Vagina (tissue), 2 donors: ENCODE data around the gene ATAD5. TPM values are rescaled to one million over a fixed set of nuclear protein-coding genes. Genes with fewer than 3 reads are reported as not detected.
A peak's percentile ranks its signal among the peaks of the same experiment; 100 is the strongest.
"Not testable (repeated sequence)": the region's sequence is repeated elsewhere in the genome, so short reads cannot be mapped to it uniquely, and the experiment has no call there.

Experiments
- DNase-seq, 2 donors: peaks; one replicate each; pipeline ENCODE4 v3.0.0-alpha.2; 2017; ENCODE audit errors: extremely low spot score in 2 of 2
- H3K27ac ChIP-seq: fragments of 200-600 bp; sonication (generic); one replicate; pipeline ENCODE4 v1.5.1; 2019
- H3K27me3 ChIP-seq: fragments of 200-600 bp; sonication (generic); one replicate; pipeline ENCODE4 v1.5.1; 2019
- H3K36me3 ChIP-seq, 2 donors: fragments of 200-600 bp; sonication (generic); one replicate each; pipeline ENCODE4 v1.5.1; 2017 to 2019
- H3K4me1 ChIP-seq: fragments of 200-600 bp; sonication (generic); one replicate; pipeline ENCODE4 v1.5.1; 2019
- H3K4me3 ChIP-seq, 2 donors: fragments of 200-600 bp; sonication (generic); 1 replicate in 1 of 2; 2 replicates in 1 of 2; pipeline ENCODE4 v1.5.1; 2016 to 2019
- H3K9me3 ChIP-seq: fragments of 200-600 bp; sonication (generic); one replicate; pipeline ENCODE4 v1.5.1; 2019
- POLR2A ChIP-seq, 2 donors: fragments of 450-650 bp; IDR thresholded peaks; one replicate each; pipeline ENCODE4 v1.6.1; 2017; ENCODE audit warnings: antibody characterized with exemption in 2 of 2, mild to moderate bottlenecking in 2 of 2, moderate library complexity in 2 of 2
- POLR2AphosphoS5 ChIP-seq, 2 donors: sonication (generic); formaldehyde crosslinking; IDR thresholded peaks; one replicate each; pipeline ENCODE4 v1.9.0; 2017; ENCODE audit warnings: antibody characterized with exemption in 2 of 2, mild to moderate bottlenecking in 2 of 2, low read depth in 1 of 2; ENCODE audit not compliant: insufficient read depth in 1 of 2
- intact Hi-C: fragments of 100-400 bp; cut with DNase I; formaldehyde crosslinking; loops from one replicate; pipeline ENCODE4 v1.15.1; 2023
- total RNA-seq: library from RNA; depleted of rRNA; stranded (reverse); fragments of >200 nt; gene quantifications from one replicate; pipeline ENCODE4 v1.2.3, GENCODE V29; 2016
- TF ChIP-seq, protein P1 (sequence below), 3 experiments: fragments of 450-650 bp in 2 of 3; fragments of 200-600 bp in 1 of 3; sonication (generic) in 1 of 3; IDR thresholded peaks; one replicate each; pipeline ENCODE4 v1.5.1; 2017 to 2019; ENCODE audit warnings: antibody characterized with exemption in 3 of 3, mild to moderate bottlenecking in 2 of 3, moderate library complexity in 2 of 3

Gene ATAD5
- total RNA-seq, 1 donor from 2014 or later: 2.7 TPM

DNA sequence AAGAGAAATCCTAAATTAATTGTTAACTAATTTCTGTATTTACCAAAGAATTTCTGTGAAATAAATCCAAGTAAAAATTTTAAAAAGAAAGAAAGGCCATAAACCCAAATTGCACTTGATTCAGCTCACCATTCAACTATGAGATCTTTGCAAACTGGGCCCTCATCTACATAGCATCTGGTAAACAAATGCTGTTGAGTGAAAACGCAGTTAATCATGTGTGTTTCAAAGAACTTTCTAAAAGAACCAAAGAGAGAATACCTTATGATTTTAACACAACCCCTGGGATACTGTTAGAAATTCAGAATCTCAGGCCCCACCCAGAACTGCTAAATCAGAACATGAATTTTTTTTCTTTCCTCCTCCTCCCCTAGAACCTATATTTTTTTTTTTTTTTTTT lies 23.9 kb upstream of the ATAD5 start:
- TF ChIP-seq POLR2A (IDR thresholded peaks at IDR 0.05) (no peak), POLR2AphosphoS5 (IDR thresholded peaks at IDR 0.05; ENCODE audit: insufficient read depth in 1 of 2, low read depth in 1 of 2) (no peak)
- TF ChIP-seq, protein P1, sequence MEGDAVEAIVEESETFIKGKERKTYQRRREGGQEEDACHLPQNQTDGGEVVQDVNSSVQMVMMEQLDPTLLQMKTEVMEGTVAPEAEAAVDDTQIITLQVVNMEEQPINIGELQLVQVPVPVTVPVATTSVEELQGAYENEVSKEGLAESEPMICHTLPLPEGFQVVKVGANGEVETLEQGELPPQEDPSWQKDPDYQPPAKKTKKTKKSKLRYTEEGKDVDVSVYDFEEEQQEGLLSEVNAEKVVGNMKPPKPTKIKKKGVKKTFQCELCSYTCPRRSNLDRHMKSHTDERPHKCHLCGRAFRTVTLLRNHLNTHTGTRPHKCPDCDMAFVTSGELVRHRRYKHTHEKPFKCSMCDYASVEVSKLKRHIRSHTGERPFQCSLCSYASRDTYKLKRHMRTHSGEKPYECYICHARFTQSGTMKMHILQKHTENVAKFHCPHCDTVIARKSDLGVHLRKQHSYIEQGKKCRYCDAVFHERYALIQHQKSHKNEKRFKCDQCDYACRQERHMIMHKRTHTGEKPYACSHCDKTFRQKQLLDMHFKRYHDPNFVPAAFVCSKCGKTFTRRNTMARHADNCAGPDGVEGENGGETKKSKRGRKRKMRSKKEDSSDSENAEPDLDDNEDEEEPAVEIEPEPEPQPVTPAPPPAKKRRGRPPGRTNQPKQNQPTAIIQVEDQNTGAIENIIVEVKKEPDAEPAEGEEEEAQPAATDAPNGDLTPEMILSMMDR (IDR thresholded peaks at IDR 0.05): no peak
- Histone ChIP-seq H3K4me3 (no peak overlapping the region), H3K27ac (no peak overlapping the region), H3K27me3 (no peaks in the 10 kb centered on the region), H3K36me3 (peaks cover 0 to 12% of the 10 kb centered on the region in 2 donors), H3K4me1 (no peaks in the 10 kb centered on the region), H3K9me3 (no peaks in the 10 kb centered on the region)
- intact Hi-C loops: no loop called here
- no peak for DNase-seq

DNA sequence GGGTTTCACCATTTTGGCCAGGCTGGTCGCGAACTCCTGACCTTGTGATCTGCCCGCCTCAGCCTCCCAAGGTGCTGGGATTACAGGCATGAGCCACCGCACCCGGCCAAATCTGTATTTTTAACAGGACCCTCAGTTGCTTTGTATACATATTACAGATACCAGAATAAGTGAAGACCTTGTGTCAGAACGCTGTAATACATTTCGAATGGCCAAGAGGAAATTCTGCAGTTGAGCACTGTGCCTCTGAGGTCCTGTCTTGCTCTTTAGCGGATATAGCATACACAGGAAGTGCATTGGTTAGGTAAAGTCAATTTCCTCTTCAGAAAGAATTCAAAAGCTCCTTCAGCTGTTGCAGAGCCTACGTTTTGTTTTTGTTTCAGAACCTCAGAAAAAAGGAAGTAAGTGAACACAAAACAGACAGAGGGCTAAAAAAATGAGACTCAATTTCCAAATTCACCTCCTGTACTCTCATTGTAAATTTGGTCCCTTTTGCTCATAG lies 22.9 kb upstream of the ATAD5 start:
- Histone ChIP-seq H3K27me3 (no peaks in the 10 kb centered on the region), H3K27ac (no peak overlapping the region)
- intact Hi-C loops: no loop called here

DNA sequence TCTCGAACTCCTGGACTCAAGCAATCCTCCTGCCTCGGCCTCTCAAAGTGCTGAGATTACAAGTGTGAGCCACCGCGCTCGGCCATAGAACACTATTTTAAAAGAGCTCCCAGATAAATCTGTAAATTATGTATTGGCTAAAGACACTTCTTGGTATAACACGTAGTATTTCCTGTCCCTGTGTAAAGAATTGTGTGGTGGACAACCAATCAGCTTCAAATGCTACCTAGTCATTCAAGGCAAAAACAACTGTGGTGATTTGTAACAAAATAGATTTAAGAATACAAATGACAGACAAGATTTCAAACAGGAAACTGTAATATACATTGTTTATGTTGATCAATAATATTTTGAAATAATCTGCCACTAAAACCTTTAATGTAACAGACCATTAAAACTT lies 21.9 kb upstream of the ATAD5 start:
- intact Hi-C loops: no loop called here

More for the DNA sequence above, 22.9 kb upstream of the ATAD5 start:
- TF ChIP-seq, protein P1 (IDR thresholded peaks at IDR 0.05): no peak
- no peak for TF ChIP-seq POLR2AphosphoS5 (IDR thresholded peaks at IDR 0.05; ENCODE audit: insufficient read depth in 1 of 2, low read depth in 1 of 2)
- no peak for TF ChIP-seq POLR2A (IDR thresholded peaks at IDR 0.05)
- Histone ChIP-seq H3K4me3 (no peak overlapping the region), H3K36me3 (peaks cover 0 to 3% of the 10 kb centered on the region in 2 donors), H3K4me1 (no peaks in the 10 kb centered on the region), H3K9me3 (no peaks in the 10 kb centered on the region)
- no peak for DNase-seq

DNA sequence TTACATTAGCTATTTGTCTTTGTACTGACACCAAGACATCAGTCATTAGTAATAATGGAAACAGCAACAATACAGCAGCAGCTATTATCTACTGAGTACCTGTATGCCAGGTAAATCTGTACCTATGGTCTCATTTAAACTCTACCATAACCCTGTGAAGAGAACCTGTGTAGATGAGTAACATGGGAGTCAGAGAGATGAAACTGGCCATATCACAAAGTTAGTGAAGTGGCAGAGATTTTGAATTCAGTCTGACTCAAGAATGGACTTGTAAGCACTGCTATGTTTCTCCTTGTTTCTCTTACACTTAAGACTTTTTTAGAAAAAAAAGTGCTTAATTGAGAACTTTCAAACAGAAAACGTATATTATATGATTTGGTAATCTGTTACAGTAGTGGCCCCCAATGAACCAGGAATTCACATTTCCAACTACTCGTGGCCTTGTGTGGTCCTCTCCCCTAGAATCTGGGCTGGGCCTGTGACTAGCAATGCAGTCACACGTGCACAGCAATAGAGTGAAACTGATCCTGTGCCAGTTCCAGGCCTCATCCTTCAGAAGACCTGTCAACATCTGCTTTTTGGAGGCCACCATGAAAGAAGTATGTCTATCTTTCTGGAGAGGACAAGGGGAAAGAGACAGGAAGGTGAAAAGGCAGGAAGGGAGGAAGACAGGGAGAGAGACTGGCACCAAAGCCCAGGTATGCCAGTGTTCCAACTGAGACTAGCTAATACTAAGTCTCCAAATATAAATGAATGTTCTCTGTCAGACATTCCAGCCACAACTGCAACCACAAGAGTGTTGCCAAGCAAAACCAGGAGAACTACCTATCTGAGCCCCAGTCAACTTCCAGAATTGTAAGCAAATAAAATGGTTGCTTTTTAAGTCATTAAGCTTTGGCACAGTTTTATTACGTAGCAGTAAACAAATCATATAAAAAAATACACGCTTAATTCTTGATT lies 19.3 kb upstream of the ATAD5 start:
- Histone ChIP-seq H3K27me3 (no peaks in the 10 kb centered on the region), H3K9me3 (no peaks in the 10 kb centered on the region), H3K4me1 (no peaks in the 10 kb centered on the region), H3K27ac (no peak overlapping the region), H3K4me3 (no peak overlapping the region), H3K36me3 (no peaks in the 10 kb centered on the region)
- TF ChIP-seq POLR2AphosphoS5 (IDR thresholded peaks at IDR 0.05; ENCODE audit: insufficient read depth in 1 of 2, low read depth in 1 of 2) (no peak), POLR2A (IDR thresholded peaks at IDR 0.05) (no peak)
- TF ChIP-seq, protein P1 (IDR thresholded peaks at IDR 0.05): no peak
- intact Hi-C loops: no loop called here
- DNase-seq: peak in 1 of 2 donors; percentile 27

More for the DNA sequence above, 21.9 kb upstream of the ATAD5 start:
- H3K27ac ChIP-seq: no peak overlapping the region
- no peak overlapping the region for H3K4me3 ChIP-seq
- H3K36me3 ChIP-seq: no peaks in the 10 kb centered on the region
- TF ChIP-seq POLR2A (IDR thresholded peaks at IDR 0.05): no peak
- TF ChIP-seq POLR2AphosphoS5 (IDR thresholded peaks at IDR 0.05; ENCODE audit: insufficient read depth in 1 of 2, low read depth in 1 of 2): no peak
- TF ChIP-seq, protein P1 (IDR thresholded peaks at IDR 0.05): no peak
- no peak for DNase-seq
- no peaks in the 10 kb centered on the region for H3K4me1 ChIP-seq
- H3K9me3 ChIP-seq: no peaks in the 10 kb centered on the region
- H3K27me3 ChIP-seq: no peaks in the 10 kb centered on the region

DNA sequence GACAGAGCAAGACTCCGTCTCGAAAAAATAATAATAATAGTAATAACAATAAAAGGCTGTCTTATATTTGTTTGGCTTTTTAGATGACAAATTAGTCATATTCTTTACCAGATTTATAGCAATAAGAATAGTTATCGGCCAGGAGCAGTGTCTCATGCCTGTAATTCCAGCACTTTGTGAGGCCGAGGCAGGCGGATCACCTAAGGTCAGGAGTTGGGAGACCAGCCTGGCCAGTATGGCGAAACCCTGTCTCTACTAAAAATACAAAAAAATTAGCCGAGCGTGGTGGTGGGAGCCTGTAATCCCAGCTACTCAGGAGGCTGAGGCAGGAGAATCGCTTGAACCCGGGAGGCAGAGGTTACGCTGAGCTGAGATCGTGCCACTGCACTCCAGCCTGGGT lies 17.5 kb upstream of the ATAD5 start:
- intact Hi-C loops, H3K4me1 ChIP-seq, H3K9me3 ChIP-seq, H3K27me3 ChIP-seq, H3K4me3 ChIP-seq, DNase-seq, H3K27ac ChIP-seq, H3K36me3 ChIP-seq: not testable (repeated sequence)

DNA sequence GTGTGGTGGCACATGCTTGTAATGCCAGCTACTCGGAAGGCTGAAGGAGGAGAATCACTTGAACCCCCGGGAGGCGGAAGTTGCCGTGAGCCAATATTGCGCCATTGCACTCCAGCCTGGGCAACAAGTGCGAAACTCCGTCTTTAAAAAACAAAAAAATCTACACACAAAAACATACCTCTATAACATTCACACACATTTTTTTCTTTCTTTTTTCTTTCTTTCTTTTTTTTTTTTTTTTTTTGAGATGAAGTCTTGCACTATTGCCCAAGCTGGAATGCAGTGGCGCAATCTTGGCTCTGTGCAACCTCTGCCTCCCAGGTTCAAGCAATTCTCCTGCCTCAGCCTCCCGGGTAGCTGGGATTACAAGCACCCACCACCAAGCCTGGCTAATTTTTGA lies 16.9 kb upstream of the ATAD5 start:
- H3K36me3 ChIP-seq, H3K4me3 ChIP-seq, H3K9me3 ChIP-seq, H3K4me1 ChIP-seq, intact Hi-C loops, H3K27ac ChIP-seq, H3K27me3 ChIP-seq: not testable (repeated sequence)
- DNase-seq: peak in 1 of 2 donors; percentile 49
